HCT116 (cell line): Measurements from ENCODE around the gene LCE6A. TPM values are rescaled to one million over a fixed set of nuclear protein-coding genes. Genes with fewer than 3 reads are reported as not detected.

Experiments
- ATAC-seq: fragments of 200-7000 bp; cut with Tn5 transposase; 2 replicates; pipeline ENCODE4 v1.9.1; 2020; ENCODE audit warnings: mild to moderate bottlenecking, moderate library complexity
- BruUV-seq: library from RNA; stranded (reverse); fragments of 400-500 nt; replicated peaks from 2 replicates; lab custom pipeline; 2021; lab: Mats Ljungman, UMichigan
- CTCF ChIA-PET: fragments of 300-600 bp; sonication (Branson Sonifier 250); formaldehyde crosslinking; loops from one replicate; lab custom pipeline; 2021; ENCODE audit warnings: antibody characterized with exemption; lab: Charles Lee
- POLR2A ChIA-PET: fragments of 300-600, 350-600 bp; sonication (Branson Sonifier 250); formaldehyde crosslinking; loops from one replicate; lab custom pipeline; 2021; ENCODE audit warnings: antibody characterized with exemption; lab: Charles Lee
- RAD21 ChIA-PET, 2 experiments: fragments of 300-600 bp; sonication (Branson Sonifier 250); formaldehyde crosslinking; loops; one replicate each; lab custom pipeline; 2023; ENCODE audit warnings: low total read pairs in 2 of 2; ENCODE audit not compliant: uncharacterized antibody in 2 of 2, unreplicated experiment in 2 of 2, low non-redundant PET in 1 of 2; lab: Charles Lee
- DNase-seq: peaks from one replicate; pipeline ENCODE4 v3.0.0-alpha.2; 2010; ENCODE audit warnings: low read depth, low spot score
- H2AFZ ChIP-seq: fragments of 200-600 bp; shearing (Covaris generic), sonication (generic); 2 replicates; pipeline ENCODE4 v1.6.1; 2017; ENCODE audit warnings: low read depth, mixed run types, mixed read lengths, antibody characterized with exemption, low read length; ENCODE audit not compliant: poor library complexity, severe bottlenecking
- H3K27ac ChIP-seq: 2 replicates; pipeline ENCODE4 v1.5.1; 2012; ENCODE audit warnings: low read depth, low read length
- H3K27me3 ChIP-seq: fragments of 200-600 bp; sonication (generic); 2 replicates; pipeline ENCODE4 v1.6.1; 2016; ENCODE audit warnings: mixed run types, low read length, mixed read lengths; ENCODE audit not compliant: insufficient read depth
- H3K36me3 ChIP-seq, 2 experiments: fragments of 200-500 bp in 1 of 2; fragments of 200-600 bp in 1 of 2; sonication (Bioruptor generic) in 1 of 2; sonication (generic) in 1 of 2; 2 replicates each; pipeline versions ENCODE4 v1.5.1 to v1.6.1; 2014 to 2016; ENCODE audit warnings: low read length in 2 of 2, inconsistent platforms in 1 of 2, mixed read lengths in 1 of 2, mixed run types in 1 of 2; ENCODE audit not compliant: insufficient read depth in 2 of 2, control insufficient read depth in 1 of 2
- H3K4me1 ChIP-seq, 2 experiments: fragments of 200-600 bp in 1 of 2; sonication (generic) in 1 of 2; 2 replicates each; pipeline versions ENCODE4 v1.5.1 to v1.6.1; 2012 to 2017; ENCODE audit warnings: low read length in 2 of 2, inconsistent platforms in 1 of 2, mild to moderate bottlenecking in 1 of 2, mixed read lengths in 1 of 2, mixed run types in 1 of 2, moderate library complexity in 1 of 2; ENCODE audit not compliant: insufficient read depth in 2 of 2, control insufficient read depth in 1 of 2
- H3K4me2 ChIP-seq: fragments of 200-600 bp; sonication (generic); 2 replicates; pipeline ENCODE4 v1.6.1; 2017; ENCODE audit warnings: mixed run types, low read length, mixed read lengths
- H3K4me3 ChIP-seq, 2 experiments: fragments of 200-600 bp in 1 of 2; sonication (generic) in 1 of 2; replicated peaks in 1 of 2; 2 replicates each; pipeline ENCODE4 v1.5.1; 2011 to 2016; ENCODE audit warnings: low read length in 2 of 2, control low read depth in 1 of 2, low read depth in 1 of 2, mild to moderate bottlenecking in 1 of 2, mixed read lengths in 1 of 2, mixed run types in 1 of 2
- H3K79me2 ChIP-seq: fragments of 200-600 bp; sonication (generic); 2 replicates; pipeline ENCODE4 v1.6.1; 2017; ENCODE audit warnings: mild to moderate bottlenecking, mixed run types, low read length, moderate library complexity, mixed read lengths; ENCODE audit not compliant: insufficient read depth
- H3K9ac ChIP-seq: fragments of 200-600 bp; sonication (generic); 2 replicates; pipeline ENCODE4 v1.6.1; 2016; ENCODE audit warnings: low read length, mixed read lengths
- H3K9me2 ChIP-seq: fragments of 200-600 bp; sonication (generic), shearing (Covaris generic); 2 replicates; pipeline ENCODE4 v1.6.1; 2017; ENCODE audit warnings: mixed run types, mild to moderate bottlenecking, moderate library complexity; ENCODE audit not compliant: insufficient read depth
- H3K9me3 ChIP-seq, 2 experiments: fragments of 200-500 bp in 1 of 2; fragments of 200-600 bp in 1 of 2; sonication (Bioruptor generic) in 1 of 2; sonication (generic) in 1 of 2; 2 replicates each; pipeline ENCODE4 v1.6.1; 2014 to 2017; ENCODE audit warnings: low read length in 2 of 2, mixed read lengths in 2 of 2, inconsistent platforms in 1 of 2, low read depth in 1 of 2, mild to moderate bottlenecking in 1 of 2, mixed run types in 1 of 2, moderate library complexity in 1 of 2; ENCODE audit not compliant: control insufficient read depth in 1 of 2, insufficient read depth in 1 of 2
- H4K20me1 ChIP-seq: fragments of 200-600 bp; sonication (generic), shearing (Covaris generic); 2 replicates; pipeline ENCODE4 v1.6.1; 2017; ENCODE audit warnings: mixed run types, mild to moderate bottlenecking, moderate library complexity; ENCODE audit not compliant: insufficient read depth
- ELF1 ChIP-seq: IDR thresholded peaks from 2 replicates; pipeline ENCODE4 v1.6.1; 2012; ENCODE audit warnings: low read depth, borderline replicate concordance
- EZH2 ChIP-seq: fragments of 200-600 bp; sonication (generic); IDR thresholded peaks from 2 replicates; pipeline ENCODE4 v1.6.1; 2017; ENCODE audit warnings: antibody characterized with exemption, mixed run types
- TCF7L2 ChIP-seq: IDR thresholded peaks from 2 replicates; pipeline ENCODE4 v1.7.0; 2011; ENCODE audit warnings: borderline replicate concordance, inconsistent platforms; ENCODE audit not compliant: insufficient read depth, insufficient read length; ENCODE audit errors: extremely low read depth
- YY1 ChIP-seq: IDR thresholded peaks from 2 replicates; pipeline ENCODE4 v1.6.1; 2011; ENCODE audit warnings: low read length, low read depth, moderate library complexity, mild to moderate bottlenecking; ENCODE audit not compliant: insufficient replicate concordance; ENCODE audit errors: extremely low read depth
- ZFX ChIP-seq: fragments of 450-650 bp; IDR thresholded peaks from 2 replicates; pipeline ENCODE4 v1.6.1; 2017
- ZNF274 ChIP-seq: fragments of 200-500 bp; sonication (Bioruptor generic); IDR thresholded peaks from 2 replicates; pipeline ENCODE4 v1.6.1; 2014; ENCODE audit warnings: mild to moderate bottlenecking, low read depth, low read length, inconsistent platforms
- intact Hi-C: fragments of 100-400 bp; cut with micrococcal nuclease; formaldehyde crosslinking; loops from 2 replicates; pipeline ENCODE4 v1.10.0; 2022
- total RNA-seq: library from RNA; stranded (reverse); gene quantifications from one replicate; pipeline ENCODE4 v1.2.1, GENCODE V29; 2021; ENCODE audit not compliant: unreplicated experiment
- TF ChIP-seq, protein P1 (sequence below): IDR thresholded peaks from 2 replicates; pipeline ENCODE4 v1.6.1; 2011; ENCODE audit warnings: mild to moderate bottlenecking, low read length, moderate library complexity; ENCODE audit not compliant: insufficient replicate concordance; ENCODE audit errors: extremely low read depth

The LCE6A gene
- total RNA-seq, 1 experiment from 2014 or later: not detected

- TF ChIP-seq, protein P1, sequence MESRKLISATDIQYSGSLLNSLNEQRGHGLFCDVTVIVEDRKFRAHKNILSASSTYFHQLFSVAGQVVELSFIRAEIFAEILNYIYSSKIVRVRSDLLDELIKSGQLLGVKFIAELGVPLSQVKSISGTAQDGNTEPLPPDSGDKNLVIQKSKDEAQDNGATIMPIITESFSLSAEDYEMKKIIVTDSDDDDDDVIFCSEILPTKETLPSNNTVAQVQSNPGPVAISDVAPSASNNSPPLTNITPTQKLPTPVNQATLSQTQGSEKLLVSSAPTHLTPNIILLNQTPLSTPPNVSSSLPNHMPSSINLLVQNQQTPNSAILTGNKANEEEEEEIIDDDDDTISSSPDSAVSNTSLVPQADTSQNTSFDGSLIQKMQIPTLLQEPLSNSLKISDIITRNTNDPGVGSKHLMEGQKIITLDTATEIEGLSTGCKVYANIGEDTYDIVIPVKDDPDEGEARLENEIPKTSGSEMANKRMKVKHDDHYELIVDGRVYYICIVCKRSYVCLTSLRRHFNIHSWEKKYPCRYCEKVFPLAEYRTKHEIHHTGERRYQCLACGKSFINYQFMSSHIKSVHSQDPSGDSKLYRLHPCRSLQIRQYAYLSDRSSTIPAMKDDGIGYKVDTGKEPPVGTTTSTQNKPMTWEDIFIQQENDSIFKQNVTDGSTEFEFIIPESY: no peak
- TF ChIP-seq ELF1 (no peak), ZNF274 (no peak), TCF7L2 (no peak), YY1 (no peak)
Measured at GRCh38 chr1:152878042-152878441, 35.4 kb downstream of the LCE6A start, which contains the start of gene SMCP (continued).

DNA sequence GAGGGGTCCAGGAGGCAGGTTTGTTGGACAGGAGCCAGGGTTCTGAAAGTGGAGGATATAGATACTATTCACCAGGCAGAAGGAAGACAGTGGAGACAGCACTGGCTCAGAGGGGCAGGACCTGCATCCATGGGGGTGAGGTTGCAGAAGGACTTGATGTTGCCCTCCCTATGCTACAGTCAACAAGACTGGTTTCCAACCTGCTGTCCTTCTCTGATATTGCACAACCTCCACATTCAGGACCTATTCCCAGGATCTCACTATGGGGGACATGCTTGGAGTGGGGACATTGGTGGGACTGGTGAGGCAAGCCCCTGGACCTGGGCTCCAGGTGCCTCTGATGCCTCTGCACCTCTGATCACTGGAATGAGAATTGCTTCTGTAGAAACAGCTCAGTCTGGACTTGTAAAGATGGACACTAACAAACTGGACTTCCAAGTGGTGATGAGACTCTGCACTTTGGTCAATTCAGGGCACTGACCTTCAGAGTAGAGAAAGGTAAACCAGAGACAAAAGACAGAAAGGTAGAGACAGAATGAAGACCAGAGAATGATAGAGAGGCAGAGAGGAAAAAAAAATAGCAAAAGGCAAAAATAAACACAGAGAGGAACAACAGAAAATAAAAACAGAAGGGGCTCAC, 37.0 kb downstream of the LCE6A start:
- Histone ChIP-seq H3K27ac (no peak overlapping the region), H3K9me2 (no peaks in the 10 kb centered on the region), H3K9ac (no peak overlapping the region), H3K4me1 (no peaks in the 10 kb centered on the region), H3K36me3 (no peaks in the 10 kb centered on the region), H2AFZ (no peak overlapping the region), H3K4me3 (no peak overlapping the region), H3K9me3 (no peaks in the 10 kb centered on the region), H4K20me1 (no peaks in the 10 kb centered on the region), H3K27me3 (peaks cover 12% of the 10 kb centered on the region; the same call in 1 of the 2 replicates), H3K79me2 (no peaks in the 10 kb centered on the region), H3K4me2 (no peak overlapping the region)
- no TSS peak for BruUV-seq
- no peak for DNase-seq
- RAD21 ChIA-PET: no interaction called here
- no peak for ATAC-seq
- CTCF ChIA-PET: interaction anchor here (2.0 kb wide), 1 partner anchor 47 kb away, joined by 15 read pairs; no protein-coding TSS in a partner anchor
- intact Hi-C loops: no loop called here
- POLR2A ChIA-PET: no interaction called here
- TF ChIP-seq ZFX: no peak
- no peak for TF ChIP-seq EZH2
